HG02623 (cell line): ENCODE data around the gene ADAP1.
A peak's percentile ranks its signal among the peaks of the same experiment; 100 is the strongest.
"Not testable (repeated sequence)": the region's sequence is repeated elsewhere in the genome, so short reads cannot be mapped to it uniquely, and the experiment has no call there.

Experiments used
- ATAC-seq: cut with Tn5 transposase; IDR thresholded peaks from one replicate; pipeline ENCODE4 v1.9.1; 2021; ENCODE audit warnings: moderate library complexity; ENCODE audit not compliant: unreplicated experiment

The ADAP1 gene

GRCh38 chr7:975702-976473 is 21.4 kb upstream of the ADAP1 start:
- no peak for ATAC-seq

- peak; percentile 65 for ATAC-seq
Observed at GRCh38 chr7:974820-975681, 20.6 kb upstream of the ADAP1 start, which contains the start of gene COX19. Gene COX19 (minus strand): TSS chr7:975549. CDS start chr7:975509, 40 bp downstream.

DNA sequence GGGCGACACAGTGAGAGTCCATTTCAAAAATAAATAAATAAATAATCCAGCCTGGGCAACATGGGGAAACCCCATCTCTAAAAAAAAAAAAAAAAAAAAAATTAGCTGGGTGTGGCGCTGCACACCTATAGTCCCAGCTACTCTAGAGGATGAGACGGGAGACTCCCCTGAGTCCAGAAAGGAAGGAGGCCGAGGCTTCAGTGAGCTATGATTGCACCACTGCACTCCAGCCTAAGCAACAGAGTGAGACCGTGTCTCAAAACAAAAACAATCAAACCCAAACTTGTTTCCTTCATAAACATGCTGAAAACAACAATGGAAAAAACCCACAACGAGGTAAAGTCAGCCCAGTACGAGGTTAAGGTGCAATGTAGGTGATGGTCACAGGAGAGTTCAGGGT is 19.7 kb upstream of the ADAP1 start:
- no peak for ATAC-seq

- ATAC-seq, result no peak
Observed at GRCh38 chr7:973312-973711, 18.8 kb upstream of the ADAP1 start.

- no peak for ATAC-seq
Observed at GRCh38 chr7:972676-973309, 18.3 kb upstream of the ADAP1 start.

- ATAC-seq, result no peak
Observed at GRCh38 chr7:972110-972509, 17.6 kb upstream of the ADAP1 start.

- no peak for ATAC-seq
Observed at GRCh38 chr7:970744-971143, 16.3 kb upstream of the ADAP1 start.

GRCh38 chr7:969403-969802 is 14.9 kb upstream of the ADAP1 start:
- ATAC-seq, result no peak

GRCh38 chr7:968205-969105 is 14.0 kb upstream of the ADAP1 start:
- ATAC-seq, result no peak

DNA sequence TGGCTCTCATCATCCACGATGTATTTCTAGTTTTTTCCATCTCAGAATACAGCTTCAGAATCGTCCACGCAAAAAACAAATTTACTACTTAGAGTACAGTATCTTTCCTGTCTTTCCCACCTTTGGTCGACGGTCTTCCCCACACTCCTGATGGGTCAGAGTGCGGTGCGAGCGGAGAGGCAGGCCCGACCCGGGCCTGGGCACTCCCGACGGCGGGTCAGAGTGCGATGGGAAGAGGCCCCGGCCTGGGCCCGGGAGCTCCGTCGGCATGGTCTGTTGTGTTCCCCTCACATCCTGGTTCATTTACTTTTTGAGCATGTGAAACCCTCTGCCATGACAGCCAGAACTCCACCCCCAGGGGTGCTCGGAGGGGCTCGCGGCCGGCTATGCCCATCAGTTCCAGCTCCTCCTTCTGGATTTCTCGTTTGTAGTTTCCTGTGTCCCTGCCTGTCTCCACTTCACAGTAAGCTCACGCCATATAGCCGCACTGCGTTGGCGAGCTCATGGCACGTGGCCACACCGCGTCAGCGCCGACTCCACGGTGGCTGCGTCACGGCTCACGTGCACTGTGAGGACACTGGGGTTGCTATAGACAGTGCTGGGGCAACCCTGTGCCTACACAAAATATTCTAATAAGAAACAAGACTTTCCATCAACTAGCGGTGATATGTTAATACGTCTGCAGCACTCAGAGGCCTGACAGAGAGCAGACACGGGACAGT is 13.0 kb upstream of the ADAP1 start:
- ATAC-seq, result no peak

- no peak for ATAC-seq
Observed at GRCh38 chr7:966291-967069, 12.0 kb upstream of the ADAP1 start.

GRCh38 chr7:964401-965231 is 10.1 kb upstream of the ADAP1 start:
- no peak for ATAC-seq

DNA sequence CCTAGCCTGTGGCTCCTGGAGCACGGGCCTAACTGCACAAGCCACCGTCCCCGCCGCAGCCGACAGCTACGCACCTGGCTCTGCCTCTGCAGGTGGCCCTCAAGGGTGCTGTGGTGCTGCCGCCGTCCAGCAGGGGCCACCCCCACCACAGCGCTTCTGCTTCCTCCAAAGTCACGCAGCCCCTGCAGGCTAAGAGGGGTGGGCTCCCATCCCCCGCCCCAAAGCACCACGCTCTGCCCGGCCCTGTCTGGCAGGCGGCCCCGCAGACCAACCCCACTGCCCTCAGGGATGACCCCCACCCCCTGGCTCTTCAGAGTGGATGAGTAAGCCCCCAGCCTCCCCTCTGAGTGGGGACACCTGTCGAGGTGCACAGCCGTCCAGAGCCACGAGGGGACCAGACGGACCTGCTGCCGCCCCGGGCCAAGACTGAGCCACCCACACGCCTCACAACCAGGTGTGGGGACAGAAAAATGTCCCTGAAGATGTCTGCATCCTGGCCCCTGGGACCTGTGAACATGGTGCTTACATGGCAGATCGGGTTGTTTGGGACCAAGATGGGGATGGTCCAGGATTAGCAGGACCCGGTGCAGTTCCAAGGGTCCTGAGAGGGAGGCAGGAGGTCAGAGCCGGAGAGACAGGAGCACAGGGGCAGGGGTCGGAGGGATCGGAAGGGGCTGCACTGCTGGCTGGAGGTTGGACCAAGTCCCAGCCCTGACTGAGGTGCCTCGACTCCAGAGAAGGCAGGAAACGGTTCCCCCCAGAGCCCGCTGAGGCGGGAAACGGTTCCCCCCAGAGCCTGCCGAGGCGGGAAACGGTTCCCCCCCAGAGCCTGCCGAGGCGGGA is 9.0 kb upstream of the ADAP1 start:
- no peak for ATAC-seq

GRCh38 chr7:962401-963081 is 8.1 kb upstream of the ADAP1 start:
- no peak for ATAC-seq

DNA sequence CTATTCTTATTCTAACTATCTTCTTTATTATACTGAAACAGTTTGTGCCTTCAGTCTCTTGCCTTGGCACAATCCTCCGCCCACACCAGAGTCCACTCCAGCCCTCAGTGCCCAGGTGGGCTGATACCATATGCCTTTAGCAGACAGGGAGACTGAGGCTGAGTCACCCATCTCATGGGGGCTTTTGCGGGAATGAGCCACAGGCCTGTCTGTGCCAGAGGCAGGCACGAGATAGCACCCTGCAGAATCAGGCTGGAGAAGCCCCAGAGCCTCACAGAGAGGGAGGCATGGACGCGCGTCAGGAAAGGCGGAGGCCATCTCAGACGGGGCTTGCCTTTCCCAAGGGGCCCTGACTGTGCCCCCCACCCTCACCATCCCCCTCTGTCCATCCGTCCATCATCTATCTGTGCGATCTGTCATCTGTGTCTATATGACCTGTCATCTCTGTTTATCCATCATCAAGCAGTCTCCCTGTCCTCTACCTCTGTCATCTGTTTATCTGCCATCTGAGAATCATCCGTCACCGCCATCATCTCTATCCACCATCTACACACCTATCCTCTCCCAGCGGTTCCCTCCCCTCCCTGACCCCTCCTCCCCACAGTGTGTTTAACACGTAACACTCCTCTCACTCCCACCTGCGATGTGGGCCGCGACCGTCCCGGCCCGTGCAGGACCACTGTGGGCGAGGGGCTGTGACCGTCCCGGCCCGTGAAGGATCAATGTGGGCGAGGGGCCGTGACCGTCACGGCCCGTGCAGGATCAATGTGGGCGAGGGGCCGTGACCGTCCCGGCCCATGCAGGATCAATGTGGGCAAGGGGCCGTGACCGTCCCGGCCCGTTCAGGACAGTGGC is 7.3 kb upstream of the ADAP1 start:
- ATAC-seq, result no peak

DNA sequence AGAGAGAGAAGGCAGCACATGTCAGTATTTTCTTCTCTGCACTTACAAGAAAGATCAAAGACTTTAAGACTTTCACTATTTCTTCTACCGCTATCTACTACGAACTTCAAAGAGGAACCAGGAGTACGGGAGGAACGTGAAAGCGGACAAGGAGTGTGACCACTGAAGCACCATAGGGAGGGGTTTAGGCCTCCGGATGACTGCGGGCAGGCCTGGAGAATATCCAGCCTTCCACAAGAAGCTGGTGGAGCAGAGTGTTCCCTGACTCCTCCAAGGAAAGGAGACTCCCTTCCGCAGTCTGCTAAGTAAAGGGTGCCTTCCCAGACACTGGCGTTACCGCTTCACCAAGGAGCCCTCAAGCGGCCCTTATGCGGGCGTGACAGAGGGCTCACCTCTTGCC is 6.5 kb upstream of the ADAP1 start:
- not testable (repeated sequence) for ATAC-seq
